H1 (cell line): ENCODE measurements around the gene C21orf91. TPM values are rescaled to one million over a fixed set of nuclear protein-coding genes. Genes with fewer than 3 reads are reported as not detected.

ENCODE experiments used
- CBX5 ChIP-seq: fragments of 300-800, 300-1000 bp; sonication (generic); IDR thresholded peaks from 2 replicates; pipeline ENCODE4 v1.7.1; 2016; ENCODE audit warnings: antibody characterized with exemption, low read length, low read depth
- EGR1 ChIP-seq: IDR thresholded peaks from 2 replicates; pipeline ENCODE4 v1.6.1; 2011; ENCODE audit warnings: low read depth, low read length, borderline replicate concordance
- POLR2A ChIP-seq, 2 experiments: IDR thresholded peaks; 1 replicate in 1 of 2; 2 replicates in 1 of 2; pipeline ENCODE4 v1.6.1; 2011; ENCODE audit warnings: low read depth in 2 of 2, low read length in 2 of 2, mild to moderate bottlenecking in 2 of 2; ENCODE audit errors: control extremely low read depth in 1 of 2
- RFX5 ChIP-seq: IDR thresholded peaks from 2 replicates; pipeline ENCODE4 v1.6.1; 2011; ENCODE audit warnings: low read depth, low read length, improper control_type of control experiment, borderline replicate concordance
- ZNF274 ChIP-seq: IDR thresholded peaks from 2 replicates; pipeline ENCODE4 v1.7.0; 2012; ENCODE audit warnings: low read length, borderline replicate concordance; ENCODE audit errors: extremely low read depth
- polyA plus RNA-seq, 7 experiments: library from polyadenylated mRNA; depleted of rRNA in 3 of 7; stranded (reverse) in 5 of 7; unstranded in 2 of 7; fragments of >200 nt in 5 of 7; fragments of 200-250 nt in 2 of 7; gene quantifications; 1 replicate in 5 of 7; 2 replicates in 1 of 7; 4 replicates in 1 of 7; pipeline versions ENCODE4 v1.2.1 to v1.2.3, GENCODE V29; 2011 to 2013; ENCODE audit warnings: missing spikeins in 2 of 7, mixed read lengths in 2 of 7
- total RNA-seq: library from RNA; stranded (reverse); fragmentation: NEBNext Ultra II Directional; extraction: Animal tissue kit (Norgen Biotek cat#: 25700); gene quantifications from 2 replicates; pipeline ENCODE4 v1.2.1, GENCODE V29; 2021

The C21orf91 gene
- total and polyA plus RNA-seq, 2 of the 8 experiments (the other 6 are each of a cell fraction or from before 2014, with no cell fraction given): 4.9 to 33.6 TPM

GRCh38 chr21:17803536-17803935, 15.6 kb downstream of the C21orf91 start (continued):
- TF ChIP-seq ZNF274 (no peak), RFX5 (no peak), CBX5 (no peak), POLR2A (IDR thresholded peaks at IDR 0.05; ENCODE audit: control extremely low read depth in 1 of 2, low read depth in 2 of 2, low read length in 2 of 2) (no peak), EGR1 (no peak)
- TF ChIP-seq, all 59 proteins: peak for 0
